Mucosa of stomach (tissue), 1 donor: ENCODE data around the gene HORMAD2.

Source experiments
- H3K27me3 ChIP-seq: one replicate; pipeline ENCODE4 v1.7.0; 2013; ENCODE audit warnings: mild to moderate bottlenecking, low read length; ENCODE audit not compliant: control insufficient read depth, insufficient read depth
- H3K36me3 ChIP-seq: one replicate; pipeline ENCODE4 v1.7.0; 2013; ENCODE audit warnings: low read length; ENCODE audit not compliant: control insufficient read depth, insufficient read depth
- H3K4me1 ChIP-seq: one replicate; pipeline ENCODE4 v1.7.0; 2013; ENCODE audit warnings: mild to moderate bottlenecking, low read length; ENCODE audit not compliant: control insufficient read depth, insufficient read depth
- H3K4me3 ChIP-seq: one replicate; pipeline ENCODE4 v1.7.0; 2013; ENCODE audit warnings: low read length
- H3K9ac ChIP-seq: one replicate; pipeline ENCODE4 v1.7.0; 2013; ENCODE audit warnings: mild to moderate bottlenecking, low read length, moderate library complexity
- H3K9me3 ChIP-seq: one replicate; pipeline ENCODE4 v1.7.0; 2013; ENCODE audit warnings: mild to moderate bottlenecking, low read length, moderate library complexity; ENCODE audit not compliant: control insufficient read depth
- donor health status: Pancreatic carcinoma.

The HORMAD2 gene

DNA sequence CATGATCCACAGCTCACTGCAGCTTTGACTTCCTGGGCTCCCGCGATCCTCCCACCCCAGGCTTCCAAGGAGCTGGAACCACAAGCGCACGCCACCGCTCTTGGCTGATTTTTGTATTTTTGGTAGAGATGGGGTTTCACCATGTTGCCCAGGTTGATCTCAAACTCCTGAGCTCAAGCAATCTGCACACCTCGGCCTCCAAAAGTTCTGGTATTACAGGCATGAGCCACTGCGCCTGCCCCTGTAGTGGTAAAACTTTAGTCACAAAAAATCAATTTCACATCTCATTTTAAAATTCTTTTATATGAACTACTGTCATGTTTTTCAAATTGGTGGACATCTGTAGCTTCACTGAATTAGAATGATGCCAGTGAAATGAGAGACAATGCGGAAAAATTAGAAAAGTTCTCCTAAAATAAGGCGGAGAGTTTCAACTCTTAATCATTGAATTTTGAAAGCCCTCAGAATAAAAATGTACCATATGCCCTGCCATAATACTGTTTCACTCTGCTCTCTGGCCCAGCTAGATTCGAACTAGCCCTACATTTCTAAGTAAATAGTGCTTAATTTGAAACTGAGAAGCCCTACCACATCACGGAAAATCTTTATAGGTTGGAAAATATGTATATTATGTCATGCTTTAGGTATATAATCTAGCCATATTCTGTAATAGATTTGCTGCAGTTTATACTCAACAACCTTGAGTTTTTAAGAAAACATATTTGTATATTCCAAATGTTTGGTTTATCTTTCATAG is 78.7 kb downstream of the HORMAD2 start:
- no peak overlapping the region for H3K4me3 ChIP-seq
- no peaks in the 10 kb centered on the region for H3K9me3 ChIP-seq
- no peaks in the 10 kb centered on the region for H3K36me3 ChIP-seq
- H3K9ac ChIP-seq: no peak overlapping the region
- no peaks in the 10 kb centered on the region for H3K27me3 ChIP-seq
- H3K4me1 ChIP-seq: no peaks in the 10 kb centered on the region

DNA sequence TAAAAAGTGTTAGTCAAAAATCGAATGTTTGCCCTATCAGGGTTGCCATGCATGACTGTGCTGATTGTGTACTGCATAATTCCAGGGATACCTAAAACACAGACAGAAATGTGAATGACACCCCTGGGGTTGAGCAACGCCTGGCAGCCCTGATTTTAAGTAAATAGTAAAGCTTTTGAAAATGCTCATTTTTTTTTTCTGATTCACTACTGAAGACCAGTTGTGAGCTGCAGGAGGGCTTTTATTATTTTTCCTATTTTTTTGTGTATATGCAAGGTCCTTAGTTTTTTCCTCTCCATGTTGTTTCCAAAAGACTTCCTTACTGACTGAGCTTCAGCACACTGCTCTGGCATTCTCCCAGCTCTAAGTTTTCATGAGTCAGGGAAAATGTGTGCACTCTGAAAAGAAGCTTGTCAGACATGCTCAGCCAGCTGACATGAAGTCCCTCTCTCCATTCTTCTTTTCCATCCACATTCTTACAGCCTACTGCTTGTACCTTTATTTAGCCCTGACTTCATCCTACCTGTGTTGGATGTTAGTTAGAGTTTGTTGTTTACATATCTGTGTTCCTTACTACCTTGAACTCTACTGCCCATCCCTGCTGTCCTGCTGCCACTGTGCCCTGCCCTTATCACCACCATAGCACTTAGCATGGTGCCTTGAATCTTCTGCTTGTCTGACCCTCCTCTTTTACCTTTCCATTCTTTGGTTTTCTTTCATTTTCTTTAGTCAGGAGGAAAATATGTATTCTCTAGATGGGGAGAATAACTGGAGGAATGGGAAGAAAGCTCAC is 79.5 kb downstream of the HORMAD2 start:
- Histone ChIP-seq H3K36me3 (no peaks in the 10 kb centered on the region), H3K9me3 (no peaks in the 10 kb centered on the region), H3K4me1 (no peaks in the 10 kb centered on the region), H3K4me3 (no peak overlapping the region), H3K27me3 (no peaks in the 10 kb centered on the region), H3K9ac (no peak overlapping the region)

DNA sequence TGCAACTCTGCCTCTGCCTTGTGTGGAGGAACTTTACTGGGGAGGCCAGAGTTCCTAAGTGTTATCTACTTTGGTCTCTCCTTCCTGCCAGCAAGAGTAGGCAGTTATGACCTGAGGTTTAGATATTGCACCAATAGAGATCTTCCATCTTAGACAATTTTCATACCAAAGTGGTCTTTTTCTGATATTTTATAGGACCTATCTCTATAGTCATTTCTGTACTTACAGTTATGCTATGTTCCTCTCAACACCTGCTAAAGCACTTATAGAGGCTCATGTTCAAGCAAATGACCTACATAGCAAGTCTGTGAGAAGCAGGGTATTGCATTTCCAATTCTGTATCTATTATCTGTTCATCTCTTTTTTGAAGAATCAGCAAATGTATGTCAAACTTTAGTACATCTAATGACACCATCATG is 80.8 kb downstream of the HORMAD2 start:
- H3K9me3 ChIP-seq: no peaks in the 10 kb centered on the region
- H3K4me3 ChIP-seq: no peak overlapping the region
- no peaks in the 10 kb centered on the region for H3K27me3 ChIP-seq
- H3K4me1 ChIP-seq: no peaks in the 10 kb centered on the region
- no peaks in the 10 kb centered on the region for H3K36me3 ChIP-seq
- H3K9ac ChIP-seq: no peak overlapping the region

DNA sequence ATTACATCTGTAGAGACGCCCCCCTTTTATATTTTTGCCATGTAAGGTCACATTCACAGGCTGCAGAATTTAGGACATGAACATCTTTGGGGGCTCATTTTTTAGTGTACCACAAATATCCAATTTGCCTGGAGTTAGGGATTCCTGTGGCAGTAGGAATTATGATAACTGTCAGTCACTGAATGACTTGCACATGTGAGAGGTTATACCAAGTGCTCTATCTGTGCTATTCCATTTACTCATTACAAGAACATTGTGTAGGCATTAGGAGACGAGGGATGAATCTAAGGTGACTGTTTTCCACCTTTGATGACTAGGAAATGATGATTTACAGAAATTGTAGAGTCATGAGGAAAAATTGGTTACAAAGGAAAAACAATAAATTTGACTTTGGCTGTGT is 87.0 kb downstream of the HORMAD2 start:
- Histone ChIP-seq H3K4me1 (no peaks in the 10 kb centered on the region), H3K4me3 (no peak overlapping the region), H3K27me3 (peaks cover 3% of the 10 kb centered on the region), H3K9ac (no peak overlapping the region), H3K36me3 (no peaks in the 10 kb centered on the region), H3K9me3 (no peaks in the 10 kb centered on the region)

DNA sequence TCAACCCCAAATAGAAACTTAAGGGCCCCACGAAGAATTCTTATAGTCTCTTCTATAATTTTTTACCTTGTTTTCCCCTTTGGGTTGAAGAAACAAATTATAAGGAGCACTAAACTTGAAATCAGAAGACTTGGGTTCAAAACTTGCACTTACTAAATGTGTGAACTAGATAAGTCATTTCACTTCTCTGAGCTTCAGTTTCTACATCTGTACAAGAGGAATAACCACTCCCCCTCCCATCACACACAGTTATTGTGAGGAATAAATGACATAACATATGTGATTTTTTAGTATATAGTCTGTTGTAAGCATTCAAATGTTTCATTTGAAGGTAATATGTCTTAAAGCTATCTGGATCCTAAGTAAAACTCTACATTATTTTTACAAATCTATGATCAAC is 87.5 kb downstream of the HORMAD2 start:
- peaks cover 3% of the 10 kb centered on the region for H3K27me3 ChIP-seq
- H3K4me3 ChIP-seq: no peak overlapping the region
- H3K36me3 ChIP-seq: no peaks in the 10 kb centered on the region
- H3K4me1 ChIP-seq: no peaks in the 10 kb centered on the region
- no peak overlapping the region for H3K9ac ChIP-seq
- no peaks in the 10 kb centered on the region for H3K9me3 ChIP-seq

DNA sequence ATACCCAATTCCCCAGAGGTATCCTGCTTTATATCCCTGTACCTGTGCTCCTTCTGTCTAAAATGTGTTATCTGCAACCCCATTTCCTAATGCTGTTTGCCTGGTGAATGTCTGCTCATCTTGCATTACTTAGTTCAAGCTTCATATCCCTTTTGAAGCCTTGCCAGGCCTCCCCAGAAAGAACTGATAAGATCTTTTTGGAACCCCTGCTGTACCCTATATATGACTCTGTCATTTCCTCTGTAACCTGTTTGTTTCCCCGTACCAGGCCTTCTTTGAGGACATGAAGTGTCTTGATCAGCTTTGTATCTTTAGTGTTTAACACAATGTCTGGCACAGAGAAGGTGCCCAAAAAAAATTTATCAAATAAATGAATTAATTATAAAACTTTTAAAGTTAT is 88.7 kb downstream of the HORMAD2 start:
- no peak overlapping the region for H3K9ac ChIP-seq
- H3K27me3 ChIP-seq: peaks cover 3% of the 10 kb centered on the region
- H3K36me3 ChIP-seq: no peaks in the 10 kb centered on the region
- no peaks in the 10 kb centered on the region for H3K9me3 ChIP-seq
- H3K4me3 ChIP-seq: no peak overlapping the region
- no peaks in the 10 kb centered on the region for H3K4me1 ChIP-seq

DNA sequence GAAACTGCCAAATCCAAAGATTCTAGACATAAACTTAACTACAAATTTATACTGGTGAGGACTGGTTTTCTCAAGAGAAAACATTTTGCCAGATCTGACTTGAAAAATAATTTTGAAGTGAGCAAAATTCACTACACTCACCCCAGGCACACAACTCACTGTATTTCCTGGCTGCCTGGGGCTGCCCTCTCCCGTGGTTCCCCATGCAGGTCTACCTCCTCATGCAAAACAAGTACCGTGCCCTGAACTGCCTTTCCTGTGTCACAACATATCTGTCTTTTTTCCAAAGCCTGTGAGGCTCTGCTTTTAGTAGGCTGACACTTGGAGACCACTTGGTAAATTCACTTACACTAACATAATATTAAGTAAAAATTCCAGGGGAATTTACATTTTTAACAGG is 89.9 kb downstream of the HORMAD2 start:
- Histone ChIP-seq H3K4me1 (no peaks in the 10 kb centered on the region), H3K4me3 (no peak overlapping the region), H3K27me3 (peaks cover 3% of the 10 kb centered on the region)

DNA sequence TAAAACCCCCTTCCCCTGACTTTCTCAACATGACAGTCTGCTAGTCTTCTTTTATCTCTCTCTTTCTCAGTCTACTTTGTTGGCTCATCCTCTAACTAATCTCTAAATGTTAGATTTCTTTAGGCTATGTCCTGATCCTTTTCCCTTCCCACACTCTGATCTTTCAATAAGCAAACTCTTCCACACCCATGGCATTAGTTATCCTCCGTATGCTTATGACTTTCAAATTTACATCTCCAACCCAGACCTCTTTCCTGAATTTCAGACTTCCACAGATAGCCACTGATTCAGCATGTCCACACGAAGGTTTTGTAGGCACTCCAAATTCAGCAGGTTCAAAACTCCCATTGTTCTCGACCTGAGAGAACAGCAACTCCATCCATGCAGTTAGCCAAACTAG is 90.7 kb downstream of the HORMAD2 start:
- Histone ChIP-seq H3K36me3 (no peaks in the 10 kb centered on the region), H3K4me3 (no peak overlapping the region), H3K9me3 (no peaks in the 10 kb centered on the region), H3K4me1 (no peaks in the 10 kb centered on the region), H3K27me3 (peaks cover 3% of the 10 kb centered on the region), H3K9ac (no peak overlapping the region)

More for the DNA sequence above, 89.9 kb downstream of the HORMAD2 start:
- no peak overlapping the region for H3K9ac ChIP-seq
- no peaks in the 10 kb centered on the region for H3K36me3 ChIP-seq
- no peaks in the 10 kb centered on the region for H3K9me3 ChIP-seq

DNA sequence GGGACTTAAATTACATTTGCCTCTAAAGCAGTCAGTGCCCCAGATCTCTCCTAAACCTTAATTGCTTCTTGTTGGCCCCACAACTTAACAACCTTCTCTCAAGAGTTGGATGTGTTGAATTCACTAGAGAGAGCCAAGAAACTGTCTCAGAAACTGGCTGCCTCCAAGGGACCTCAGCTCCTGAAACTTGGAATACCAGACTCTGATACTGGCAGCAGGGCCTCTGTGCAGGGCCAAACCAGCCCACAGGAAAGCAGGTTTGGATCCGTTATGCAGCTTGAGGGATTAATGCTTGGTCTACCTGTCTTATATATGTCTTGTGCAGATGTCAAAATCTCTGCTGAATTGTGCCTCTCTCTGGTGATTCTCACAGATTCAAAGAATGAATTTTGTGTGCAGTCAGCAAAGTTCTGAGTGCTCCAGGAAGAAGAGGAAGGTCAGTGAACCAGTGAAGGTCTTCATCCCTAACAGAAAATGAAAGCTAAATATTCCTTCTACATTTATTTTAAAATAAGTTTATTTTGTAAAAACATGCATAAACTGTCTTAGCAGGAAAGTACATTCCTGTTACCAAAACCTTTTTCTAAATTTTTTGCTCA is 95.5 kb downstream of the HORMAD2 start:
- Histone ChIP-seq H3K27me3 (peaks cover 3% of the 10 kb centered on the region), H3K4me3 (no peak overlapping the region), H3K9me3 (no peaks in the 10 kb centered on the region), H3K36me3 (no peaks in the 10 kb centered on the region), H3K9ac (no peak overlapping the region), H3K4me1 (no peaks in the 10 kb centered on the region)

DNA sequence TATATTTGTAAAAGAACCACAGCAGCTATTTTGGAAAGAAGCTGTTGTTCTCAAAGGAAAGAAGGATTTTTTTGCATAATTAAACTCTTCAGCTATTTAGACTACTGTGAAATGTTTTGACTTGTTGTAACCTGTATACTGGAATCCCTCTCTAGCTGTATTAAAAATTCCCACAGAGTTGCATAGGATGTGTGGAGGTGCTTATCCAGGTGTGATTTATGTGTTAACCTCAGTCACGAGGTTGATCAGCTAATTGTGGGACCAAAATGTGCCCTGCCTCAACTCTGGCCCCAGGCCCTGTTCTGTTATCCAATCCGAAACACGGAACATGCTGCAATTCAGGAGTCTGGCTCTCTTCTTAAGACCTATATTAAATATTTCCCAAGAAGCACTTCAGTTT is 96.2 kb downstream of the HORMAD2 start:
- H3K36me3 ChIP-seq: no peaks in the 10 kb centered on the region
- no peak overlapping the region for H3K9ac ChIP-seq
- H3K9me3 ChIP-seq: no peaks in the 10 kb centered on the region
- H3K4me3 ChIP-seq: no peak overlapping the region
- no peaks in the 10 kb centered on the region for H3K4me1 ChIP-seq
- no peaks in the 10 kb centered on the region for H3K27me3 ChIP-seq

DNA sequence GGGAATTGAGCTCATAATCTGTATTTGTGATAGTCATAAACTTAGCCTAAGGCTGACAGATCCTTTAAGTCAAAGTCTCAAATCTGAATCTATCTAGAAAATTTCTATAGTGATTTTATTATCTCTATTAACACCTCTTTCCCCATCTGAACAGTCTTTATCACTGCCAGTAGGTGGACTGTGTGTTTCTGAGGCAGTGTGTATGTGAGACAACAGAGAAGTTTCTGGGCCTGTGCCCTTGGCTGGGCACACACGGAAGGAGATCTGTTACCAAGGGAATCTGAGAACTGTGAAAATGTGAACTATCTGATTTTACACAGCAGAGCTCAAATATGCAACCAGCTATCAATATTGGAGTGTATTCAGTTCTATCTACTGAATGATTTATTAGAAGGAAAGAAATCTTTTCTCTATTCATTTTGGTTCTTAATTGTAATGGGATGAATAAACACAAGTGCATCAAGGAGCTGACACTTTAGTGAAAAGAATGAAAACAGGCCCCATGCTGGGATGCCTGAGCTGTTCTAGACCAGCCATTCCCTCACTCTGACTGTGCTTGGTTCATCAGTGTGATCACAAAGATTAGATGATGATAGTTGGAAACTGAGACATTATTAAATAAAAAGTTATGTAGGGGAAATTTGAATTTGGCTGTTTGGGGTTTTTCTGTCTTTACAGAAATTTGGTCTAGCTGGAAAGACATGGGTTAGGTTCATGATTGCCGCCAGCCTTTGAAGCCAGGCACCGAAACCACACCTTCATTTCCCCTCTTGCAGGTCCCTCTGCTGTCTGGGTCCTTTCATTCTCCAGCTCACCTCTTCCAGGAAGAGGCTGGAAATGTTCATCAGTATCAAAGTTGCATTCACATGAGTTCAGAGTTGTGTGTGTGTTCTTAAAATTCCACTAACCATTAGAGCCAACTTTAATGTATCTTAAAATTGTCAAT is 98.2 kb downstream of the HORMAD2 start:
- Histone ChIP-seq H3K9ac (no peak overlapping the region), H3K36me3 (no peaks in the 10 kb centered on the region), H3K27me3 (no peaks in the 10 kb centered on the region), H3K4me1 (peaks cover 10% of the 10 kb centered on the region), H3K9me3 (no peaks in the 10 kb centered on the region), H3K4me3 (no peak overlapping the region)
